ENCODE data around the gene SDSL.

DNA sequence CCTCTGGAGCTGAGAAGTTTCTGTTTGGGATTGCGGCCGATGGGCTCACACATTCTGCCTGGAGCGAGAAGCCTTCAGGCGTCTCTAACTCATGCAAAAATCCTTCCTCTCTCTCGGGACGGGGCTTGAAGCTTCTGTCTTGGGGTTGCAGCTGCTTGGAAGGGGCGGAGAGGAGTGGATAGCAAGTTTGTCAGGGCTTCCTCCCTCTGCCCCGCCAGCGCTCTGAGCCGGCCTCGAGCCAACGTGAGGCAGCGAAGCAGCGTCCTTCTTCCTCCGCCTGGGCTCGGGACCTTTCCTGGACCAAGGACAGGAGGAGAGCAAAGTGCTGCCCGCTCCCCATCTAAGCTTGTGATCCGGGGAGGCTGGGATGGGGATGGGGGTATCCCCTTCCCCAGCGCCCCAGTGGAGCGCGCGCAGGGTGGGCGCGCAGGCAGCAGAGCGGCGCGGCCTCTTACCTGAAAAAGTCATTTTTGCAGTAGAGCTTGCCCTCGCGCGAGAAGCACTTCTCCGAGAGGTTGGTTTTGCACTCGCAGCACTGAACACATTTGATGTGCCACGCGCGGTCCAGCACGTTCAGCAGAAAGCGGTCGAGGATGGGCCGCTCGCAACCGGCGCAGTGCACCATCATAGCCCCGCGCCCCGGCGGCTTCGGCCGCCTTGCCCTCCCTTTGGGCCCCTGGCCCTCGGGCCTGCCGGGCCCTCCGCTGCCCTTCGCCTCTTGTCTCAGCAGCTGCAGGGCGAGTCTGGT lies 48.9 kb downstream of the SDSL start:
- TF ChIP-seq, protein P1, sequence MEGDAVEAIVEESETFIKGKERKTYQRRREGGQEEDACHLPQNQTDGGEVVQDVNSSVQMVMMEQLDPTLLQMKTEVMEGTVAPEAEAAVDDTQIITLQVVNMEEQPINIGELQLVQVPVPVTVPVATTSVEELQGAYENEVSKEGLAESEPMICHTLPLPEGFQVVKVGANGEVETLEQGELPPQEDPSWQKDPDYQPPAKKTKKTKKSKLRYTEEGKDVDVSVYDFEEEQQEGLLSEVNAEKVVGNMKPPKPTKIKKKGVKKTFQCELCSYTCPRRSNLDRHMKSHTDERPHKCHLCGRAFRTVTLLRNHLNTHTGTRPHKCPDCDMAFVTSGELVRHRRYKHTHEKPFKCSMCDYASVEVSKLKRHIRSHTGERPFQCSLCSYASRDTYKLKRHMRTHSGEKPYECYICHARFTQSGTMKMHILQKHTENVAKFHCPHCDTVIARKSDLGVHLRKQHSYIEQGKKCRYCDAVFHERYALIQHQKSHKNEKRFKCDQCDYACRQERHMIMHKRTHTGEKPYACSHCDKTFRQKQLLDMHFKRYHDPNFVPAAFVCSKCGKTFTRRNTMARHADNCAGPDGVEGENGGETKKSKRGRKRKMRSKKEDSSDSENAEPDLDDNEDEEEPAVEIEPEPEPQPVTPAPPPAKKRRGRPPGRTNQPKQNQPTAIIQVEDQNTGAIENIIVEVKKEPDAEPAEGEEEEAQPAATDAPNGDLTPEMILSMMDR (conservative IDR thresholded peaks at IDR 0.05): no peak
- no peak for TF ChIP-seq ZFX (IDR thresholded peaks at IDR 0.05)
